ENCODE measurements around the gene TP73. TPM values are rescaled to one million over a fixed set of nuclear protein-coding genes. Genes with fewer than 3 reads are reported as not detected.
"Not testable (repeated sequence)": the region's sequence is repeated elsewhere in the genome, so short reads cannot be mapped to it uniquely, and the experiment has no call there.

TP73 gene
- total RNA-seq, 3 donors from 2014 or later (not counting 1 experiment from before 2014, with no cell fraction given): 0.28 to 0.50 (median 0.39) TPM

GRCh38 chr1:3747522-3747848 is 95.2 kb downstream of the TP73 start:
- Histone ChIP-seq H3K9me3 (ENCODE audit: control insufficient read depth, insufficient read depth, low read length) (no peaks in the 10 kb centered on the region), H3K36me3 (ENCODE audit: control insufficient read depth, insufficient read depth, low read length) (peaks cover 3% of the 10 kb centered on the region), H3K27ac (ENCODE audit: low read length) (no peak overlapping the region), H3K4me1 (ENCODE audit: control insufficient read depth, insufficient read depth, low read length) (peaks cover 17% of the 10 kb centered on the region), H3K27me3 (ENCODE audit: control insufficient read depth, insufficient read depth, low read length) (no peaks in the 10 kb centered on the region), H3K4me3 (ENCODE audit: low read length) (peak overlapping the region; percentile 53)
- no peak for TF ChIP-seq CTCF (IDR thresholded peaks at IDR 0.05)
- Mint-ChIP-seq H3K9me3 (no peaks in the 10 kb centered on the region), H3K4me3 (peak overlapping the region; percentile 71), H3K27ac (peak overlapping the region; percentile 38 to 79), H3K4me1 (peaks cover 24 to 32% of the 10 kb centered on the region in 2 donors), H3K36me3 (no peaks in the 10 kb centered on the region), H3K27me3 (ENCODE audit: low read depth in 2 of 2) (peaks cover 0 to 10% of the 10 kb centered on the region in 2 donors)
- DNase-seq: no peak
- intact Hi-C loops (cut with micrococcal nuclease): no loop called here
- ATAC-seq: no peak
- WGBS (ENCODE audit: insufficient coverage): 77% methylated on average over 2 of the region's 6 CpGs

- Mint-ChIP-seq H3K9me3 (no peaks in the 10 kb centered on the region), H3K4me1 (peaks cover 24 to 32% of the 10 kb centered on the region in 2 donors), H3K27me3 (ENCODE audit: low read depth in 2 of 2) (peaks cover 0 to 10% of the 10 kb centered on the region in 2 donors), H3K36me3 (no peaks in the 10 kb centered on the region), H3K27ac (peak overlapping the region; percentile 38 to 79), H3K4me3 (peak overlapping the region; percentile 71)
- no peak overlapping the region for H3K4me3 ChIP-seq (ENCODE audit: low read length)
- no peaks in the 10 kb centered on the region for H3K27me3 ChIP-seq (ENCODE audit: control insufficient read depth, insufficient read depth, low read length)
- DNase-seq: no peak
- 88% methylated on average over 11 of the region's 13 CpGs for WGBS (ENCODE audit: insufficient coverage)
- peaks cover 17% of the 10 kb centered on the region for H3K4me1 ChIP-seq (ENCODE audit: control insufficient read depth, insufficient read depth, low read length)
- TF ChIP-seq CTCF (IDR thresholded peaks at IDR 0.05): no peak
- peaks cover 3% of the 10 kb centered on the region for H3K36me3 ChIP-seq (ENCODE audit: control insufficient read depth, insufficient read depth, low read length)
- intact Hi-C loops (cut with micrococcal nuclease): no loop called here
- H3K27ac ChIP-seq (ENCODE audit: low read length): no peak overlapping the region
- no peak for ATAC-seq
- H3K9me3 ChIP-seq (ENCODE audit: control insufficient read depth, insufficient read depth, low read length): no peaks in the 10 kb centered on the region
Observed at GRCh38 chr1:3747903-3748302, 95.6 kb downstream of the TP73 start.

GRCh38 chr1:3748316-3748900 is 96.1 kb downstream of the TP73 start:
- H3K36me3 Mint-ChIP-seq: not testable (repeated sequence)
- 90% methylated on average over 12 of the region's 15 CpGs for WGBS (ENCODE audit: insufficient coverage)

GRCh38 chr1:3749512-3749911 is 97.2 kb downstream of the TP73 start:
- peaks cover 19 to 31% of the 10 kb centered on the region in 2 donors for H3K4me1 Mint-ChIP-seq
- no peak overlapping the region for H3K4me3 ChIP-seq (ENCODE audit: low read length)
- WGBS (ENCODE audit: insufficient coverage): 76% methylated on average over 5 of the region's 5 CpGs
- no peaks in the 10 kb centered on the region for H3K36me3 Mint-ChIP-seq
- H3K9me3 ChIP-seq (ENCODE audit: control insufficient read depth, insufficient read depth, low read length): no peaks in the 10 kb centered on the region
- H3K4me3 Mint-ChIP-seq: no peak overlapping the region
- ATAC-seq (no peak), DNase-seq (no peak)
- no peak overlapping the region for H3K27ac Mint-ChIP-seq
- intact Hi-C loops (cut with micrococcal nuclease): no loop called here
- H3K27ac ChIP-seq (ENCODE audit: low read length): no peak overlapping the region
- H3K27me3 Mint-ChIP-seq (ENCODE audit: low read depth in 2 of 2): peaks cover 0 to 10% of the 10 kb centered on the region in 2 donors
- peaks cover 17% of the 10 kb centered on the region for H3K4me1 ChIP-seq (ENCODE audit: control insufficient read depth, insufficient read depth, low read length)
- no peaks in the 10 kb centered on the region for H3K27me3 ChIP-seq (ENCODE audit: control insufficient read depth, insufficient read depth, low read length)
- no peaks in the 10 kb centered on the region for H3K36me3 ChIP-seq (ENCODE audit: control insufficient read depth, insufficient read depth, low read length)
- H3K9me3 Mint-ChIP-seq: no peaks in the 10 kb centered on the region
- no peak for TF ChIP-seq CTCF (IDR thresholded peaks at IDR 0.05)

More at GRCh38 chr1:3748316-3748900, 96.1 kb downstream of the TP73 start:
- H3K36me3 ChIP-seq (ENCODE audit: control insufficient read depth, insufficient read depth, low read length); H3K4me3 ChIP-seq (ENCODE audit: low read length); H3K9me3 ChIP-seq (ENCODE audit: control insufficient read depth, insufficient read depth, low read length); intact Hi-C loops (cut with micrococcal nuclease); DNase-seq; H3K27ac ChIP-seq (ENCODE audit: low read length); H3K9me3 Mint-ChIP-seq; H3K27me3 ChIP-seq (ENCODE audit: control insufficient read depth, insufficient read depth, low read length); ATAC-seq: not testable (repeated sequence)
- H3K4me1 ChIP-seq (ENCODE audit: control insufficient read depth, insufficient read depth, low read length): peaks cover 17% of the 10 kb centered on the region
- Mint-ChIP-seq H3K4me3 (peak overlapping the region; percentile 71), H3K27me3 (ENCODE audit: low read depth in 2 of 2) (peaks cover 0 to 10% of the 10 kb centered on the region in 2 donors), H3K27ac (peak overlapping the region in 1 of 2 donors; percentile 79), H3K4me1 (peaks cover 19 to 32% of the 10 kb centered on the region in 2 donors)

Measured in natural killer cell (primary cell).